ENCODE results near the gene IER5L.

- TF ChIP-seq CTCF (IDR thresholded peaks at IDR 0.05) (no peak), EP300 (IDR thresholded peaks at IDR 0.05) (no peak)
Measured at GRCh38 chr9:129171993-129172751, 5.9 kb downstream of the IER5L start.

Data from sigmoid colon (tissue), 4 donors.